ENCODE measurements around the gene POU2F1.

GRCh38 chr1:167446966-167447365 lies 226.3 kb downstream of the POU2F1 start:
- TF ChIP-seq CTCF (IDR thresholded peaks at IDR 0.05) (no peak), POLR2A (IDR thresholded peaks at IDR 0.05) (no peak)

Measured in tibial nerve (tissue), 3 donors.